Astrocyte of the cerebellum (primary cell): Measurements from ENCODE around the gene VPS13D.

Experiments used
- DNase-seq: peaks from one replicate; pipeline ENCODE4 v3.0.0-alpha.2; 2011; ENCODE audit warnings: low read depth
- H3K4me3 ChIP-seq: 2 replicates; pipeline ENCODE4 v1.5.1; 2011; ENCODE audit warnings: mild to moderate bottlenecking, low read depth, low read length, moderate library complexity
- CTCF ChIP-seq: IDR thresholded peaks from 2 replicates; pipeline ENCODE4 v1.5.1; 2012; ENCODE audit warnings: low read length, low read depth, moderate library complexity, mild to moderate bottlenecking; ENCODE audit errors: missing control alignments
- in situ Hi-C: cut with HindIII; loops from 2 replicates; pipeline ENCODE4 v1.10.0; 2017; ENCODE audit warnings: low sequenced_read_pairs

VPS13D gene

GRCh38 chr1:12433323-12434053, 203.7 kb downstream of the VPS13D start:
- in situ Hi-C loops: no loop called here
- DNase-seq: no peak
- H3K4me3 ChIP-seq: no peak overlapping the region
- TF ChIP-seq CTCF: no peak

- peak; percentile 79 for DNase-seq
- no peak for TF ChIP-seq CTCF
- no peak overlapping the region for H3K4me3 ChIP-seq
- in situ Hi-C loops: no loop called here
These were observed 204.3 kb downstream of the VPS13D start for GRCh38 chr1:12434174-12434573.

- in situ Hi-C loops: no loop called here
- no peak for TF ChIP-seq CTCF
- no peak overlapping the region for H3K4me3 ChIP-seq
- DNase-seq: no peak
These were observed 204.9 kb downstream of the VPS13D start for GRCh38 chr1:12434686-12435085.

- TF ChIP-seq CTCF: no peak
- DNase-seq: no peak
- H3K4me3 ChIP-seq: no peak overlapping the region
- in situ Hi-C loops: no loop called here
These were observed 206.0 kb downstream of the VPS13D start for GRCh38 chr1:12435639-12436344.

- no peak for TF ChIP-seq CTCF
- no peak for DNase-seq
- no peak overlapping the region for H3K4me3 ChIP-seq
- in situ Hi-C loops: no loop called here
These were observed 206.5 kb downstream of the VPS13D start for GRCh38 chr1:12436345-12436658.

- TF ChIP-seq CTCF: no peak
- in situ Hi-C loops: no loop called here
- no peak overlapping the region for H3K4me3 ChIP-seq
- no peak for DNase-seq
These were observed 207.2 kb downstream of the VPS13D start for GRCh38 chr1:12436817-12437599.
